ENCODE data around the gene ZBTB21.

DNA sequence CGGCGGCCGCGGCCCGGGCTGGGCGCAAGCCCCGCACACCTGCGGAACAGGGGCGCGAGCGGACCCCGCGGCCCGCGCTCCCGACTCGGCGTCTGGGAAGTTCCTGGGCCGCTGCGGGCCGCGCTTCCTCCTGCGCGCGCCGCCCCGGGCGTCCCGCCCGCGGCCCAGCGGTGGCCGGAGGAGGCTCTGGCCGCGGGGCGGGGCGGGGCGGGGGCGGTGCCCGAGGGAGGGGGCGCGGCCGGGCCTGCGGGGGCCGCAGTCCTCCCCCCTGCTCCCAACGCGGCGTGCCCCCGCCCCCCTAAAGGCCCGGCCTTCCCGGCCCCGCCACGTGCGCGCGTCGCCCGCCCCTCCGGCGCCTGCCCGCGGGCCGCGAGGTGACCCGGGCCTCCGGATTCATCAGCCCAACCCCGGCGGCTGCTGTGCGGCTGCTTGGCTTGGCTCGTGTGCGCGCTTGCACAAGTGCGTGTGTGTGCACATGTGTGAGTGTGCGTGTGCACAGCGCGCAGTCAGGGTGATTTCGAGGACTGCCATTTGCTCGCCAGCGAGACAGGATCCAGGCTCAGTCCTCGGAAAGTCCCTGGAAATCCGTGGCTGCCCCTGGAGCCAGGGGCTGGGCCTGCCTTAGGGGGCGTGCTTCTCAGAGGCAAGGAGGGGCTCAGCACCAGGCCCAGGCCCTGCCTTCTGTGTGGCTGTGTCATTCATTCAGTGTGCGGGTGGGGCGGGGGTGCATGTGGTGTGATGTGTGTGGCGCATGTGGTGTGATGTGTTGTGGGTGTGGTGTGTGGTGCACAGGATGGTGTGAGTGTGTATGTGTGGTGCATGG is 56.1 kb downstream of the ZBTB21 start, which contains the start of gene C2CD2:
- TF ChIP-seq, protein P1, sequence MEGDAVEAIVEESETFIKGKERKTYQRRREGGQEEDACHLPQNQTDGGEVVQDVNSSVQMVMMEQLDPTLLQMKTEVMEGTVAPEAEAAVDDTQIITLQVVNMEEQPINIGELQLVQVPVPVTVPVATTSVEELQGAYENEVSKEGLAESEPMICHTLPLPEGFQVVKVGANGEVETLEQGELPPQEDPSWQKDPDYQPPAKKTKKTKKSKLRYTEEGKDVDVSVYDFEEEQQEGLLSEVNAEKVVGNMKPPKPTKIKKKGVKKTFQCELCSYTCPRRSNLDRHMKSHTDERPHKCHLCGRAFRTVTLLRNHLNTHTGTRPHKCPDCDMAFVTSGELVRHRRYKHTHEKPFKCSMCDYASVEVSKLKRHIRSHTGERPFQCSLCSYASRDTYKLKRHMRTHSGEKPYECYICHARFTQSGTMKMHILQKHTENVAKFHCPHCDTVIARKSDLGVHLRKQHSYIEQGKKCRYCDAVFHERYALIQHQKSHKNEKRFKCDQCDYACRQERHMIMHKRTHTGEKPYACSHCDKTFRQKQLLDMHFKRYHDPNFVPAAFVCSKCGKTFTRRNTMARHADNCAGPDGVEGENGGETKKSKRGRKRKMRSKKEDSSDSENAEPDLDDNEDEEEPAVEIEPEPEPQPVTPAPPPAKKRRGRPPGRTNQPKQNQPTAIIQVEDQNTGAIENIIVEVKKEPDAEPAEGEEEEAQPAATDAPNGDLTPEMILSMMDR (conservative IDR thresholded peaks at IDR 0.05 in 1 of 2, IDR thresholded peaks at IDR 0.05 in 1 of 2; ENCODE audit: low read depth in 1 of 2, low read length in 2 of 2): peak in 1 of 2 donors; percentile 8
- TF ChIP-seq EZH2 (IDR thresholded peaks at IDR 0.05; ENCODE audit: low read length, missing control alignments): no peak
